ENCODE results near the gene MAP4K5.

DNA sequence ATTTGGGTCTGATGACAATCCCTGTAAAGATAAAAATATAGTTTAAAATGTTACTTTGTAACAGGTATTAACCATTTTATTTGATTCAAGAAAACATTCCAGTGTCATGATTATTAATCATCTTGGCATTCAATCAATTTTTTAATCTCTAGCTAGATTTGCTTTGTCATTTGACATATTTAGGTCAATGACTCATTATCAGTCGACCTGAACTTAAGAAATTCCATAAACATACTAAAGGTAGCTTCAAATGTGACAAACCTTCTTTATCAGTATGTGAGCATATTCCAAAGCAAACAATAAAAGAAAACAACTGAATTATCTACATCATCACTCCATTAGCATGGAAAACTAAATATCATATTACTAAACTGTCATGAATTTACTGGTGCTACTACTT, 84.9 kb downstream of the MAP4K5 start:
- TF ChIP-seq POLR2A (IDR thresholded peaks at IDR 0.05) = no peak
- TF ChIP-seq CTCF (IDR thresholded peaks at IDR 0.05) = no peak
- no peak for TF ChIP-seq POLR2AphosphoS5 (IDR thresholded peaks at IDR 0.05)

Measured in breast epithelium (tissue), 3 donors.